Bronchus fibroblast of lung (primary cell): ENCODE data around the gene DYNC2I2. TPM values are rescaled to one million over a fixed set of nuclear protein-coding genes. Genes with fewer than 3 reads are reported as not detected.

Experiments used
- total RNA-seq: library from RNA; depleted of rRNA; stranded (reverse); fragments of >200 nt; gene quantifications from 2 replicates; pipeline ENCODE4 v1.2.3, GENCODE V29; 2015

DYNC2I2 gene
- total RNA-seq = 112 and 122 TPM in 2 replicates

GRCh38 chr9:128656416-128657343 is at the start of gene DYNC2I2:
Gene DYNC2I2 (minus strand): TSS chr9:128656847. CDS start chr9:128656726, 121 bp downstream.

GRCh38 chr9:128702445-128702948 is 45.9 kb upstream of the DYNC2I2 start, which contains the start of gene PKN3:
Gene PKN3 (plus strand): TSS chr9:128702503. CDS start chr9:128702916, 413 bp downstream.

GRCh38 chr9:128688501-128689292 is 32.0 kb upstream of the DYNC2I2 start, which contains the start of gene SET:
Gene SET (plus strand): TSS chr9:128689222. CDS start chr9:128689583, 361 bp downstream.

Other genes starting within 250 kb of the DYNC2I2 start
- gene CERCAM, start 236.0 kb downstream of the DYNC2I2 start, total RNA-seq = 58.6 and 63.5 TPM in 2 replicates
- 41.8 and 44.0 TPM in 2 replicates for gene ODF2, start 200.8 kb downstream of the DYNC2I2 start, total RNA-seq
- 28.1 TPM in 2 replicates for gene GLE1, start 152.1 kb downstream of the DYNC2I2 start, total RNA-seq
- gene SPTAN1, start 104.3 kb downstream of the DYNC2I2 start, total RNA-seq = 115 and 117 TPM in 2 replicates
- 270 and 352 TPM in 2 replicates for gene SET, start 32.4 kb upstream of the DYNC2I2 start, total RNA-seq
- gene PKN3, start 45.7 kb upstream of the DYNC2I2 start, total RNA-seq = 10.3 and 10.4 TPM in 2 replicates
- 87.3 and 88.4 TPM in 2 replicates for gene ZDHHC12, start 67.3 kb upstream of the DYNC2I2 start, total RNA-seq
- 25.9 and 31.6 TPM in 2 replicates for gene ZER1, start 115.1 kb upstream of the DYNC2I2 start, total RNA-seq
- 10.8 and 12.3 TPM in 2 replicates for gene TBC1D13, start 130.4 kb upstream of the DYNC2I2 start, total RNA-seq
- gene ENDOG, start 161.7 kb upstream of the DYNC2I2 start, total RNA-seq = 26.2 and 26.6 TPM in 2 replicates
- 33.1 and 35.7 TPM in 2 replicates for gene SPOUT1, start 172.9 kb upstream of the DYNC2I2 start, total RNA-seq
- gene KYAT1, start 225.1 kb upstream of the DYNC2I2 start, total RNA-seq = 10.8 and 14.7 TPM in 2 replicates
- 43.7 and 51.4 TPM in 2 replicates for gene LRRC8A, start 225.3 kb upstream of the DYNC2I2 start, total RNA-seq